ENCODE data around the gene ZMYND10. TPM values are rescaled to one million over a fixed set of nuclear protein-coding genes. Genes with fewer than 3 reads are reported as not detected.

ZMYND10 gene
- total RNA-seq, 4 donors from 2014 or later, result not detected

DNA sequence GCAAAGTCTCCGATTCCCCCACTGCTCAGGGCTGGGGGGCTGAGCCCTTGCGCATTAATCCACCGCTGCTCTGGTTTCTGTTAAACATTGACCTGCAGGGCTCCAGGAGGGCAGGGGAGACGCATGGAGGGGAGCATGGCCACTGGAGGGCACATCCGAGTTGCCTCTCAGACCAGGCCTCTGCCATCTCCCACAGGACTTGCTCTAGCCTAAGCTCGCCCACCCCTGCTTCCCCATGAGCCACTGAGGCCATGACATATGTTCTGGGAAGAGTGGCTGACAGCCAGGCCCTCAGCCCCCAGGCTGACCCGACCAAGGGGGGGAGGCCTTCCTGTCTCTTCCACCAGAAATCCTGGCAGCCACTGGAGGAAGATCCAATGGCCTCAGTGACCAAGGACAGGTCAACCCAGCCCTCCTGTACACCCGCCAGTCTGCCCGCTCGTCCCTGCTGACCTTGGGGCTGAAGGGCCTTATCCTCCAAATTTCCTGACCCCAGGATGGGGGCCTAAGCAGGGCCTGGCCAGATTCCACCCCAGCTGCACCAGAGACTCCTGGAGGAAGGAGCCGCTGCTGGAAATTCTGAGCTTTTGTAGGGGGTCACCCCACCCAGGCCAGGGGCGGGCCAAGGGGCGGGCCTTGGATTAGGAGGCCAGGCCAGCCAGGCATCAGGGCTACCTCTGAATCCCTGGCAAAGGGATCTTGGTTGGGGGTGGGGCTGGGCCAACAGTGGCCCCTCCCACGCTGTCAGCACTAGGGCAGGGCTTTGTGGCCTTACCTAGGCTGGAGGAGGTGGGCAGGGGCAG lies 42.3 kb downstream of the ZMYND10 start, which contains the start of gene HYAL1:
Gene HYAL1, minus strand, starts transcription at position 562 of the 803 bp plus-strand sequence. CDS start 618 bp downstream, outside the sequence.
- Histone ChIP-seq H3K27ac (peak within 1 kb of the TSS; percentile 48 to 73 (median 58)), H3K27me3 (no peaks in the 10 kb centered on the region), H3K4me1 (peaks cover 12 to 32% (median 30%) of the 10 kb centered on the region in 4 donors), H3K4me3 (peak within 1 kb of the TSS in 1 of 4 donors; percentile 13), H3K36me3 (no peaks in the 10 kb centered on the region), H3K9me3 (no peaks in the 10 kb centered on the region)
- DNase-seq, result no peak
- intact Hi-C loops (cut with DNase I; ENCODE audit: low total_unique reads) (no loop called here), in situ Hi-C loops (cut with MboI; ENCODE audit: low pct_ligation_motif_present in 1 of 4, low pct_unique_long_range_greater_than_20kb in 1 of 4, low sequenced_read_pairs in 3 of 4) (no loop called here)
- WGBS, 2 donors (ENCODE audit: low coverage in 1 of 2), result 58 to 70% methylated on average over 2 to 13 of the region's 14 CpGs
- TF ChIP-seq, protein P1, sequence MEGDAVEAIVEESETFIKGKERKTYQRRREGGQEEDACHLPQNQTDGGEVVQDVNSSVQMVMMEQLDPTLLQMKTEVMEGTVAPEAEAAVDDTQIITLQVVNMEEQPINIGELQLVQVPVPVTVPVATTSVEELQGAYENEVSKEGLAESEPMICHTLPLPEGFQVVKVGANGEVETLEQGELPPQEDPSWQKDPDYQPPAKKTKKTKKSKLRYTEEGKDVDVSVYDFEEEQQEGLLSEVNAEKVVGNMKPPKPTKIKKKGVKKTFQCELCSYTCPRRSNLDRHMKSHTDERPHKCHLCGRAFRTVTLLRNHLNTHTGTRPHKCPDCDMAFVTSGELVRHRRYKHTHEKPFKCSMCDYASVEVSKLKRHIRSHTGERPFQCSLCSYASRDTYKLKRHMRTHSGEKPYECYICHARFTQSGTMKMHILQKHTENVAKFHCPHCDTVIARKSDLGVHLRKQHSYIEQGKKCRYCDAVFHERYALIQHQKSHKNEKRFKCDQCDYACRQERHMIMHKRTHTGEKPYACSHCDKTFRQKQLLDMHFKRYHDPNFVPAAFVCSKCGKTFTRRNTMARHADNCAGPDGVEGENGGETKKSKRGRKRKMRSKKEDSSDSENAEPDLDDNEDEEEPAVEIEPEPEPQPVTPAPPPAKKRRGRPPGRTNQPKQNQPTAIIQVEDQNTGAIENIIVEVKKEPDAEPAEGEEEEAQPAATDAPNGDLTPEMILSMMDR (IDR thresholded peaks at IDR 0.05), result peak in 1 of 5 experiments; percentile 12
- TF ChIP-seq POLR2A (IDR thresholded peaks at IDR 0.05), result no peak

DNA sequence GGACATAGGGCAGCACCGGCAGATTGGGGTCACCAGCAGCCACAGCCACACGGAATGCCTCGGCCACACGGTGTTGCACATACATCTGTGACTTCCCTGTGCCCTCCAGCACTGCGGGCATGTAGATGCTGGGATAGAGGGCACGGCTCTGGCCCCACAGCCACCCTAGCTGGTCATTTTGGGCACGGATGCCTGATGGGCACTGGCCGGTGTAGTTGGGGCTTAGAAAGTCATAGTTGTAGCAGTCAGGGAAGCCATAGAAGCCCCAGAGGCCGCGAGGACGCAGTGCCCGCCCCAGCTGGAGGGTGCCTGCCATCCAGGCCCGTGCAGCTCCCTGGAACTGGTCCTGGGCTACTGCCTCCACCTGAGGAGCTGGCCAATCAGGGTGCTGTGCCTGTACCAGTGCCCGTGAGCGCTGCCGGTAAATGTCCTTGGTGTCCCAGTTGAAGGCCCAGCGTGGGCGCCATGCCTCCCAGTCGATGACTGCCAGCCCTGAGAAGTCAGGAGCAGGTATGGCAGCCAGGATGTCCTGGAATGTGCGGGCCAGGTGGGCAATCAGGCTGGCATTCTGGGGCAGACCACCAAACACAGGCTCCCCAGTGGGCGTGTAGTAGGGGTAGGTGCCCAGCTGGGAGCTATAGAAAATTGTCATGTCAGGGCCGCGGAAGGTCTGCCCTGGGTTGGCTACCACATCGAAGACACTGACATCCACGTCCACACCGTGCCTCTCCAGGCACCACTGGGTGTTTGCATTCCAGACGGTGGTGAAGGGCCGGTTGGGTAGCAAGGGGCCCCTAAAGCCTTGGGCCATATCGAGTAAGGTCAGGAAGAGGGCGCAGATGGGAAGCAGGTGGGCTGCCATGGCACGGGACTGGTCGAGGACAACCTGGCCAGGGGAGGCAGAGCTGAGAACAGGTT lies 43.2 kb downstream of the ZMYND10 start:
- 87 to 100% methylated on average over 1 to 32 of the region's 32 CpGs for WGBS, 2 donors (ENCODE audit: low coverage in 1 of 2)
- H3K27me3 ChIP-seq, result no peaks in the 10 kb centered on the region
- intact Hi-C loops (cut with DNase I; ENCODE audit: low total_unique reads) (no loop called here), in situ Hi-C loops (cut with MboI; ENCODE audit: low pct_ligation_motif_present in 1 of 4, low pct_unique_long_range_greater_than_20kb in 1 of 4, low sequenced_read_pairs in 3 of 4) (no loop called here)
- H3K4me3 ChIP-seq, result peak overlapping the region in 1 of 4 donors; percentile 13
- H3K9me3 ChIP-seq, result no peaks in the 10 kb centered on the region
- TF ChIP-seq EP300 (IDR thresholded peaks at IDR 0.05; ENCODE audit: low read depth), result no peak
- TF ChIP-seq, protein P1 (IDR thresholded peaks at IDR 0.05), result no peak
- no peak for TF ChIP-seq POLR2A (IDR thresholded peaks at IDR 0.05)
- TF ChIP-seq POLR2AphosphoS5 (IDR thresholded peaks at IDR 0.05), result no peak
- no peaks in the 10 kb centered on the region for H3K36me3 ChIP-seq
- peaks cover 15 to 35% (median 32%) of the 10 kb centered on the region in 4 donors for H3K4me1 ChIP-seq
- DNase-seq, result no peak
- H3K27ac ChIP-seq, result peak overlapping the region; percentile 48 to 73 (median 58)

- TF ChIP-seq, protein P1 (IDR thresholded peaks at IDR 0.05), result no peak
- Histone ChIP-seq H3K9me3 (no peaks in the 10 kb centered on the region), H3K4me1 (peaks cover 15 to 35% (median 32%) of the 10 kb centered on the region in 4 donors), H3K27me3 (no peaks in the 10 kb centered on the region), H3K36me3 (no peaks in the 10 kb centered on the region), H3K4me3 (peak overlapping the region in 2 of 4 donors; percentile 47 to 51), H3K27ac (peak overlapping the region; percentile 90 to 96 (median 92))
- WGBS, 2 donors (ENCODE audit: low coverage in 1 of 2), result 88% methylated on average over 5 of the region's 6 CpGs; no CpG with 5 or more reads in 1 of the 2 donors
- intact Hi-C loops (cut with DNase I; ENCODE audit: low total_unique reads), result no loop called here
- in situ Hi-C loops (cut with MboI; ENCODE audit: low pct_ligation_motif_present in 1 of 4, low pct_unique_long_range_greater_than_20kb in 1 of 4, low sequenced_read_pairs in 3 of 4), result no loop called here
- DNase-seq, result no peak
Observed at GRCh38 chr3:50300681-50301254, 44.8 kb downstream of the ZMYND10 start.
